DND-41 (cell line): Measurements from ENCODE around the gene CLSTN2.

Source experiments
- CTCF ChIP-seq: IDR thresholded peaks from 2 replicates; pipeline ENCODE4 v1.5.1; 2012; ENCODE audit warnings: borderline replicate concordance, low read length, moderate library complexity, mild to moderate bottlenecking; ENCODE audit not compliant: poor library complexity, severe bottlenecking; ENCODE audit errors: extremely low read depth
- EZH2 ChIP-seq: IDR thresholded peaks from 3 replicates; pipeline ENCODE4 v1.6.1; 2012; ENCODE audit warnings: borderline replicate concordance, low read depth, mild to moderate bottlenecking, moderate library complexity, low read length, inconsistent platforms; ENCODE audit not compliant: severe bottlenecking

DNA sequence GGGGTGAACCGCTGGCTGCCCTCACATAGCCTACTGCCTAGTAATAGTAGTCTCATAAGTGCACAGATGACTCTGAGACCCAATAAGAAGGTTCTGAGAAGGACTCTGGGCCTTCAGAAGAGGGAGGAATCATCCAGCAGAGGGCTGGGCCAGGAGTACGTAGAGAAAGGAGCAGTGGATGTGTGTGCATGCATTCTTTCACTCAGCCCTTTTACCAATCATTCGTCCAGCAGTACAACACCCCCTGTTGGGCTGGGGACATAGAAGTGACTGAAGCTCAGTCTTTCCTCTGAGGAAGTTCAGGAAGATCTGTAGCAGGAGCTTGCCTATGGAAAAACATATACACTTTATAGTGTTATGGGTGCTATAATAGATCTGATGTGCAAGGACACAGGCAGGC lies 333.1 kb downstream of the CLSTN2 start:
- no peak for TF ChIP-seq CTCF
- TF ChIP-seq EZH2, result no peak
